Astrocyte (in vitro differentiated cells and primary cell): Measurements from ENCODE around the gene RDM1. TPM values are rescaled to one million over a fixed set of nuclear protein-coding genes. Genes with fewer than 3 reads are reported as not detected.

Source experiments
- DNase-seq: peaks from one replicate; pipeline ENCODE4 v3.0.0-alpha.2; 2010; ENCODE audit warnings: low read depth
- FAIRE-seq: peaks from 2 replicates; lab custom pipeline; 2011; peaks lifted over from hg19 to GRCh38; lab: Jason Lieb, UNC
- H2AFZ ChIP-seq: 2 replicates; pipeline ENCODE4 v1.6.0; 2012; ENCODE audit warnings: low read depth, low read length, inconsistent platforms
- H3K27ac ChIP-seq: 2 replicates; pipeline ENCODE4 v1.5.1; 2011; ENCODE audit warnings: low read depth, low read length, inconsistent platforms
- H3K27me3 ChIP-seq: 2 replicates; pipeline ENCODE4 v1.6.0; 2011; ENCODE audit warnings: low read length, inconsistent platforms; ENCODE audit not compliant: insufficient read depth
- H3K36me3 ChIP-seq: 2 replicates; pipeline ENCODE4 v1.5.1; 2011; ENCODE audit warnings: low read length, inconsistent platforms; ENCODE audit not compliant: insufficient read depth
- H3K4me1 ChIP-seq: 2 replicates; pipeline ENCODE4 v1.5.1; 2011; ENCODE audit warnings: low read length, inconsistent platforms; ENCODE audit not compliant: insufficient read depth
- H3K4me2 ChIP-seq: 2 replicates; pipeline ENCODE4 v1.6.0; 2012; ENCODE audit warnings: low read length, inconsistent platforms
- H3K4me3 ChIP-seq: 2 replicates; pipeline ENCODE4 v1.5.1; 2011; ENCODE audit warnings: low read depth, mild to moderate bottlenecking, low read length, inconsistent platforms; ENCODE audit not compliant: insufficient read depth
- H3K79me2 ChIP-seq: 2 replicates; pipeline ENCODE4 v1.6.0; 2012; ENCODE audit warnings: mild to moderate bottlenecking, low read length, inconsistent platforms; ENCODE audit not compliant: insufficient read depth
- H3K9ac ChIP-seq: 2 replicates; pipeline ENCODE4 v1.6.0; 2012; ENCODE audit warnings: mild to moderate bottlenecking, low read length, inconsistent platforms
- H3K9me3 ChIP-seq: 2 replicates; pipeline ENCODE4 v1.5.1; 2012; ENCODE audit warnings: low read depth, mild to moderate bottlenecking, low read length, inconsistent platforms; ENCODE audit not compliant: insufficient read depth
- H4K20me1 ChIP-seq: 2 replicates; pipeline ENCODE4 v1.6.0; 2012; ENCODE audit warnings: low read length, inconsistent platforms; ENCODE audit not compliant: insufficient read depth
- H3K27ac Mint-ChIP-seq: one replicate; pipeline ENCODE4 v1.8.0; 2021; ENCODE audit warnings: mild to moderate bottlenecking, mixed read lengths; ENCODE audit not compliant: unreplicated experiment
- H3K27me3 Mint-ChIP-seq: one replicate; pipeline ENCODE4 v1.8.0; 2021; ENCODE audit warnings: low read depth, mixed read lengths; ENCODE audit not compliant: unreplicated experiment
- H3K36me3 Mint-ChIP-seq: one replicate; pipeline ENCODE4 v1.8.0; 2021; ENCODE audit warnings: low read depth, mixed read lengths; ENCODE audit not compliant: unreplicated experiment
- H3K4me1 Mint-ChIP-seq: one replicate; pipeline ENCODE4 v1.8.0; 2021; ENCODE audit warnings: low read depth, mixed read lengths; ENCODE audit not compliant: unreplicated experiment
- H3K4me3 Mint-ChIP-seq: one replicate; pipeline ENCODE4 v1.8.0; 2021; ENCODE audit warnings: mild to moderate bottlenecking, moderate library complexity, mixed read lengths; ENCODE audit not compliant: unreplicated experiment
- H3K9me3 Mint-ChIP-seq: one replicate; pipeline ENCODE4 v1.8.0; 2021; ENCODE audit warnings: mild to moderate bottlenecking, mixed read lengths; ENCODE audit not compliant: unreplicated experiment
- EZH2 ChIP-seq: IDR thresholded peaks from 2 replicates; pipeline ENCODE4 v1.6.1; 2012; ENCODE audit warnings: mild to moderate bottlenecking, low read length, inconsistent platforms; ENCODE audit not compliant: insufficient read depth
- total RNA-seq: library from RNA; stranded (reverse); gene quantifications from 2 replicates; pipeline ENCODE4 v1.2.1, GENCODE V29; 2021
- TF ChIP-seq, protein P1 (sequence below): IDR thresholded peaks from 2 replicates; pipeline ENCODE4 v1.5.1; 2011; ENCODE audit warnings: low read depth, mild to moderate bottlenecking, inconsistent platforms, low read length, moderate library complexity; ENCODE audit not compliant: insufficient read depth

RDM1 gene
- total RNA-seq, 1 donor from 2014 or later, result not detected

DNA sequence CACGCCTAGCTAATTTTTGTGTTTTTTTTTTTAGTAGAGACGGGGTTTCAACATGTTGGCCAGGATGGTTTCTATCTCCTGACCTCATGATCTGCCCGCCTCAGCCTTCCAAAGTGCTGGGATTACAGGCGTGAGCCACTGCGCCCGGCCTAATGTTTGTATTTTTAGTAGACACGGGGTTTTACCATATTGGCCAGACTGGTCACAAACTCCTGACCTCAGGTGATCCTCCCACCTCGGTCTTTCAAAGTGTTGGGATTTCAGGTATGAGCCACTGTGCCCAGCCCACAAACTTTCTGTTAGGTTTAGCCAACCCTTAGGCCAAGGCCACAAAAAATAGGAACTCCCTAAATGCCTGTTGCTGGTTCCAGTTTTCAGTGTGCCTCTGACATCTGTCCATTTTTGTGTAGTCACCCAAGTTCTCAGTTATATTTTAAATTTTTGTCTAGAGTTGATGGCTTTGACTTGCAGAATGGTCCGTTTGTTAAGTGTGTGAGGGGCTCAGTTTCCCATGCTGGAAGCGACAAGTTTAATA lies 38.0 kb upstream of the RDM1 start:
- Histone ChIP-seq H3K9me3 (no peaks in the 10 kb centered on the region), H3K4me3 (no peak overlapping the region), H3K27me3 (peaks cover 3% of the 10 kb centered on the region), H2AFZ (no peak overlapping the region), H4K20me1 (no peaks in the 10 kb centered on the region), H3K27ac (no peak overlapping the region), H3K4me2 (no peak overlapping the region), H3K4me1 (no peaks in the 10 kb centered on the region), H3K79me2 (no peaks in the 10 kb centered on the region), H3K9ac (no peak overlapping the region), H3K36me3 (no peaks in the 10 kb centered on the region)
- no peak for TF ChIP-seq EZH2
- TF ChIP-seq, protein P1, sequence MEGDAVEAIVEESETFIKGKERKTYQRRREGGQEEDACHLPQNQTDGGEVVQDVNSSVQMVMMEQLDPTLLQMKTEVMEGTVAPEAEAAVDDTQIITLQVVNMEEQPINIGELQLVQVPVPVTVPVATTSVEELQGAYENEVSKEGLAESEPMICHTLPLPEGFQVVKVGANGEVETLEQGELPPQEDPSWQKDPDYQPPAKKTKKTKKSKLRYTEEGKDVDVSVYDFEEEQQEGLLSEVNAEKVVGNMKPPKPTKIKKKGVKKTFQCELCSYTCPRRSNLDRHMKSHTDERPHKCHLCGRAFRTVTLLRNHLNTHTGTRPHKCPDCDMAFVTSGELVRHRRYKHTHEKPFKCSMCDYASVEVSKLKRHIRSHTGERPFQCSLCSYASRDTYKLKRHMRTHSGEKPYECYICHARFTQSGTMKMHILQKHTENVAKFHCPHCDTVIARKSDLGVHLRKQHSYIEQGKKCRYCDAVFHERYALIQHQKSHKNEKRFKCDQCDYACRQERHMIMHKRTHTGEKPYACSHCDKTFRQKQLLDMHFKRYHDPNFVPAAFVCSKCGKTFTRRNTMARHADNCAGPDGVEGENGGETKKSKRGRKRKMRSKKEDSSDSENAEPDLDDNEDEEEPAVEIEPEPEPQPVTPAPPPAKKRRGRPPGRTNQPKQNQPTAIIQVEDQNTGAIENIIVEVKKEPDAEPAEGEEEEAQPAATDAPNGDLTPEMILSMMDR, result no peak
- H3K9me3 Mint-ChIP-seq, result no peaks in the 10 kb centered on the region
- H3K27me3 Mint-ChIP-seq, result peaks cover 12% of the 10 kb centered on the region
- H3K4me1 Mint-ChIP-seq, result peaks cover 2% of the 10 kb centered on the region
- no peak overlapping the region for H3K4me3 Mint-ChIP-seq
- no peak for DNase-seq
- FAIRE-seq, result no peak
- H3K36me3 Mint-ChIP-seq, result no peaks in the 10 kb centered on the region
- H3K27ac Mint-ChIP-seq, result no peak overlapping the region

DNA sequence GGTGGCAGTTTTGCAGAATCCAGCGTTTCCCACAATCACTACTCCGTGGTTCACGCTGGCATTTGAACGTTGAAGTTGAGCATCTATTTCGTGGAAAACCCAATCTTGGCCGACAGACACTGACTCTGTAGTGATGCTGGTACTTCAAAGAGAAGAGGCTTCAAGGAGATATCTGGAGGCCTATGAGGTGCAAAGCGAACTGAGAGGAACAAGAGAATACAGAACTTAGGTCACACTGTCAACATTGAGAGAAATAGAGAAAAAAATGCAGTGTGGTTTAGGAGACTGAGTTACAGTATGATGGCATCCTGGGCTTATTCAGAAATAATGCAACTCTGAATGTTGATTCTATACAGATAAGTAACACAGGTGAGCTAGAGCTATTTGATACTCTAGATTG lies 34.7 kb upstream of the RDM1 start:
- H3K4me3 Mint-ChIP-seq, result no peak overlapping the region
- Histone ChIP-seq H3K9ac (no peak overlapping the region), H2AFZ (no peak overlapping the region), H4K20me1 (no peaks in the 10 kb centered on the region), H3K4me1 (no peaks in the 10 kb centered on the region), H3K27me3 (peaks cover 3% of the 10 kb centered on the region), H3K4me3 (no peak overlapping the region), H3K36me3 (no peaks in the 10 kb centered on the region), H3K27ac (no peak overlapping the region), H3K9me3 (no peaks in the 10 kb centered on the region), H3K4me2 (no peak overlapping the region), H3K79me2 (no peaks in the 10 kb centered on the region)
- H3K36me3 Mint-ChIP-seq, result no peaks in the 10 kb centered on the region
- TF ChIP-seq, protein P1, result no peak
- TF ChIP-seq EZH2, result no peak
- H3K27me3 Mint-ChIP-seq, result peaks cover 6% of the 10 kb centered on the region
- H3K9me3 Mint-ChIP-seq, result no peaks in the 10 kb centered on the region
- DNase-seq (no peak), FAIRE-seq (no peak)
- no peaks in the 10 kb centered on the region for H3K4me1 Mint-ChIP-seq
- no peak overlapping the region for H3K27ac Mint-ChIP-seq

DNA sequence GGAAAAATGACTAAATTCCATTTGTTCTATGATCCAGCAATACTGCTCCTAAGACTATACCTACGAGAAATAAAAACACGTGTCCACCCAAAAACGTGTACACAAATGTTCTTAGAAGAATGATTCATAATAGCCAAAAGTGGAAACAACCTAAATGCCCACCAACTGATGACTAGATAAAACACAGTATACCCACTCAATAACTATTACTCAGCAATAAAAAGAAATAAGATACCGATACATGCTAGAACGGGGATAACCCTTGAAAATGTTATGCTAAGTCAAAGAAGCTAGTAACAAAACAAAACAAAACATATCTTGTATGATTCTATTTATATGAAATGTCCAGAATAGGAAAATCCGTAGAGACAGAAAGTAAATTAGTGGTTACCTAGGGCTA lies 33.1 kb upstream of the RDM1 start:
- H3K9ac ChIP-seq, result no peak overlapping the region
- no peaks in the 10 kb centered on the region for H4K20me1 ChIP-seq
- no peak overlapping the region for H3K4me2 ChIP-seq
- no peaks in the 10 kb centered on the region for H3K79me2 ChIP-seq
- H3K4me3 ChIP-seq, result no peak overlapping the region
- peaks cover 4% of the 10 kb centered on the region for H3K27me3 Mint-ChIP-seq
- H3K27me3 ChIP-seq, result peaks cover 3% of the 10 kb centered on the region
- H3K36me3 Mint-ChIP-seq, result no peaks in the 10 kb centered on the region
- H3K9me3 ChIP-seq, result no peaks in the 10 kb centered on the region
- H3K27ac ChIP-seq, result no peak overlapping the region
- no peak overlapping the region for H3K4me3 Mint-ChIP-seq
- H3K27ac Mint-ChIP-seq, result no peak overlapping the region
- DNase-seq (no peak), FAIRE-seq (no peak)
- no peaks in the 10 kb centered on the region for H3K4me1 ChIP-seq
- no peaks in the 10 kb centered on the region for H3K4me1 Mint-ChIP-seq
- H3K36me3 ChIP-seq, result no peaks in the 10 kb centered on the region
- no peaks in the 10 kb centered on the region for H3K9me3 Mint-ChIP-seq
- TF ChIP-seq, protein P1, result no peak
- TF ChIP-seq EZH2, result no peak
- H2AFZ ChIP-seq, result no peak overlapping the region
